Activated naive CD4-positive, alpha-beta T cell treated with anti-CD3 and anti-CD28 coated beads, Interleukin-2, amount 10 ng/mL, durations not matched to agents 5 hours and 36 hours (primary cell): Measurements from ENCODE around the gene UBAP2. TPM values are rescaled to one million over a fixed set of nuclear protein-coding genes. Genes with fewer than 3 reads are reported as not detected.

Source experiments
- total RNA-seq, 2 experiments: library from RNA; stranded (reverse); gene quantifications; one replicate each; pipeline ENCODE4 v1.2.3, GENCODE V29; 2021

The UBAP2 gene
- total RNA-seq = 10 to 100 TPM; 41.9 to 47.7 TPM

GRCh38 chr9:34048727-34049629 lies at the start of gene UBAP2:
TSS of gene UBAP2 (minus strand) at chr9:34048887. CDS start at chr9:34017148, 31,739 bp downstream.

Other genes with a start within 250 kb of the UBAP2 start
- gene UBE2R2, start 231.7 kb downstream of the UBAP2 start, total RNA-seq = 10 to 100 TPM; 34.6 to 35.4 TPM
- gene DCAF12, start 77.8 kb upstream of the UBAP2 start, total RNA-seq = 10 to 100 TPM; 37.6 to 40.8 TPM
- 10 to 100 TPM; 29.0 to 30.2 TPM for gene UBAP1, start 130.2 kb upstream of the UBAP2 start, total RNA-seq